ENCODE data around the gene FOXP4.

DNA sequence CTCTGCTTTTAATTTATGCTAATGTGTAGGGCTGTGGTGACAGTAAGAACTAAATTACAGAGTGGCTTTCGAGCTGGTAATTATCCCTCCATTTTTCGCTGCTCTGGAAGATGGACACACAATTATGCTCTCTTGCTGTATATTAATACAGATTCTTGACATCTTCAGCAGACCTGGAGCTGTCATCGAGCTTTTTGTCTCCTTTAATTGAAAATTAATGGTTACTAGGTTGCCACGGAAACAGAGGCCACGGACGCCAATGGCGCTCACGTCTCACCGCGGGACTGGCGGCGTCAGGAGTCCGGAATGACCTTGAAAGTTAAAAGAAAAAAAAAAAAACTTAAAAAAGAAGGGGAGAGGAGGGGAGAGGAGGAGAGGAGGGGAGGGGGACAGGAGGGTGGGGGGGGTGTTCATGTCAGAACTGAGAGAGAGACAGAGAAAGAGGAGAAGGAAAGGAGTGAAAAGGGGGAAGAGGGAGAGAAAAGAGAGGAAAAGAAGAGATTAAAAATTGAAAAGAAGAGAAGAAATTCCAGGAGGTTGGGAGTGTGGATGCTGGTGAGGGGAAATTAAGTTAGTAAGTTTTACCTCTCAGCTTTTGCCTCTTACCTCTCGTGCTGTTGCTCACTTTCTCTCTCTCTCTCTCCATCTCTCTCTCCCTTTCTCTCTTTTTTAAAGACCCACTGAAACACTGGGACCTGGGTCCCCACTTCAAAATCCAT is 22.1 kb upstream of the FOXP4 start:
- TF ChIP-seq POLR2AphosphoS5 (IDR thresholded peaks at IDR 0.05) (no peak), POLR2A (IDR thresholded peaks at IDR 0.05) (no peak)
- TF ChIP-seq, protein P1, sequence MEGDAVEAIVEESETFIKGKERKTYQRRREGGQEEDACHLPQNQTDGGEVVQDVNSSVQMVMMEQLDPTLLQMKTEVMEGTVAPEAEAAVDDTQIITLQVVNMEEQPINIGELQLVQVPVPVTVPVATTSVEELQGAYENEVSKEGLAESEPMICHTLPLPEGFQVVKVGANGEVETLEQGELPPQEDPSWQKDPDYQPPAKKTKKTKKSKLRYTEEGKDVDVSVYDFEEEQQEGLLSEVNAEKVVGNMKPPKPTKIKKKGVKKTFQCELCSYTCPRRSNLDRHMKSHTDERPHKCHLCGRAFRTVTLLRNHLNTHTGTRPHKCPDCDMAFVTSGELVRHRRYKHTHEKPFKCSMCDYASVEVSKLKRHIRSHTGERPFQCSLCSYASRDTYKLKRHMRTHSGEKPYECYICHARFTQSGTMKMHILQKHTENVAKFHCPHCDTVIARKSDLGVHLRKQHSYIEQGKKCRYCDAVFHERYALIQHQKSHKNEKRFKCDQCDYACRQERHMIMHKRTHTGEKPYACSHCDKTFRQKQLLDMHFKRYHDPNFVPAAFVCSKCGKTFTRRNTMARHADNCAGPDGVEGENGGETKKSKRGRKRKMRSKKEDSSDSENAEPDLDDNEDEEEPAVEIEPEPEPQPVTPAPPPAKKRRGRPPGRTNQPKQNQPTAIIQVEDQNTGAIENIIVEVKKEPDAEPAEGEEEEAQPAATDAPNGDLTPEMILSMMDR (IDR thresholded peaks at IDR 0.05 in 8 of 11, conservative IDR thresholded peaks at IDR 0.05 in 3 of 11) = no peak

Data from spleen (tissue), 7 donors.